GM18502 (cell line): ENCODE measurements around the gene ABCC1.

ENCODE experiments used
- ATAC-seq: cut with Tn5 transposase; IDR thresholded peaks from one replicate; pipeline ENCODE4 v1.9.1; 2021; ENCODE audit warnings: mild to moderate bottlenecking; ENCODE audit not compliant: unreplicated experiment, poor library complexity

ABCC1 gene

DNA sequence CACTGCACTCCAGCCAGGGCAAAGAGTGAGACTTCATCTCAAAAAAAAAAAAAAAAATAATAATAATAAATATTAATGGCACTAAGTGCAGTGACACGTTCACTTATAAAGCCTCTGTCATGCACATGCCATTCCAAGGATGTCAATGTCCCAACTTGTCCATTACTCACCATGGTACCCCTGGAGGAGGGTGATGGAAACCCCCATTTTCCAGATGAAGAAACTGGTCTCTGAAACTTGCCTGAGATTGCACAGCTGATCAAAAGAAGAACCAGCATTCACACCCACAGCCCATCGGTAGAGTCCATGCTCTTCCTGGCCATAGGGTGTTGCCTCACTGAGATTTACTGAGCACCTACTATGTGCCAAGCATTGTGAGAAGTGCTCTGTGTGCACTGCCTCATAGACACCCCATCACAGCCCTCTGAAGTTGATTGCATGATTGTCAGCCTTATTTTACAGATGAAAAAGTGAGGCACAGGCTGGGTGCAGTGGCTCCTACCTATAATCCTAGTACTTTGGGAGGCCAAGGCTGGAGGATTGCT is 123.7 kb downstream of the ABCC1 start:
- no peak for ATAC-seq

DNA sequence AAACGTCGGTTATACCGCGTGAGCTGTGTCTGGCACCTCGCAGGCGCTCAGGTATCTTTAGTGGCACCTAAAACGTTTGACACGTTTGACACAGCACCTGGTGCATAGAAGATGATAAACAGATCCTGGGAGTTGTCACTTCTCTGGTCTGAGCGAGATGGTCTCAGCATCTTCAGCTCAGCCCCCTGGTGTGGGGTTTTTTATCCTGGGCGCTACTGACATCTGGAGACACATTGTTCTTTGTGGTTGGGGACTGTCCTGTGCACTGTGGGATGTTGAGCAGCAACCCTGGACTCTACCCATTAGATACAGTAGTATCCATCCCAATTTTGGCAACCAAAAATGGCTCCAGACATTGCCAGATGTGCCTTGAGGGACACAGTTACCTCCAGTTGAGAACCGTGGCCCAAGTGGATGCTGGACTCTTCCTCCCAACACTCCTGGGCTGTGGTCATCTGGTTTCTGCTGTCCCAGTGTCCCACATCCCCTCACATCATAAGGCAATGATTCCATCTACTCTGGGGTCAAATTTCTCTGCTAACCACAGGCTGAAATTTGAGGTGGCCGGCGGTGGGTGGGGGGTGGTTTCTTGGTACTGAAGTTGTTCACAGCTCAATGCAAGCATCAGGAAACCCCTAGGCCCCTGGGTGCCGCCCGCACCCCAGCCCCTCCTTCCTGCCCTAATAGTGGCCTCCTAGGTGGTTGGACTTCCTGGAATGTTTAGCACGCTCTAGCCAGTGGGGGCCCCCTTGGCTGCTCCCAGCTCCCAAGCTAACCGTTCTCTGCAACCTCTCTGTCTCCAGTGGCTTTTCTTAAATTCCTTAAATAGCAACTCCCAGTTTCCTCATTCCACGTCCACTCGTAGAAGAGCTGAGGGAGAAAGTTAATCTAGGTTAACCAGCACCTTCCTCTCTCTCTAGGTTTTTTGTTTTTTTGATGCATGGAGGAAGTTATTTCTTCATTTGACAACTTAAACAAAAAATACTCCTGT is 124.8 kb downstream of the ABCC1 start:
- no peak for ATAC-seq

DNA sequence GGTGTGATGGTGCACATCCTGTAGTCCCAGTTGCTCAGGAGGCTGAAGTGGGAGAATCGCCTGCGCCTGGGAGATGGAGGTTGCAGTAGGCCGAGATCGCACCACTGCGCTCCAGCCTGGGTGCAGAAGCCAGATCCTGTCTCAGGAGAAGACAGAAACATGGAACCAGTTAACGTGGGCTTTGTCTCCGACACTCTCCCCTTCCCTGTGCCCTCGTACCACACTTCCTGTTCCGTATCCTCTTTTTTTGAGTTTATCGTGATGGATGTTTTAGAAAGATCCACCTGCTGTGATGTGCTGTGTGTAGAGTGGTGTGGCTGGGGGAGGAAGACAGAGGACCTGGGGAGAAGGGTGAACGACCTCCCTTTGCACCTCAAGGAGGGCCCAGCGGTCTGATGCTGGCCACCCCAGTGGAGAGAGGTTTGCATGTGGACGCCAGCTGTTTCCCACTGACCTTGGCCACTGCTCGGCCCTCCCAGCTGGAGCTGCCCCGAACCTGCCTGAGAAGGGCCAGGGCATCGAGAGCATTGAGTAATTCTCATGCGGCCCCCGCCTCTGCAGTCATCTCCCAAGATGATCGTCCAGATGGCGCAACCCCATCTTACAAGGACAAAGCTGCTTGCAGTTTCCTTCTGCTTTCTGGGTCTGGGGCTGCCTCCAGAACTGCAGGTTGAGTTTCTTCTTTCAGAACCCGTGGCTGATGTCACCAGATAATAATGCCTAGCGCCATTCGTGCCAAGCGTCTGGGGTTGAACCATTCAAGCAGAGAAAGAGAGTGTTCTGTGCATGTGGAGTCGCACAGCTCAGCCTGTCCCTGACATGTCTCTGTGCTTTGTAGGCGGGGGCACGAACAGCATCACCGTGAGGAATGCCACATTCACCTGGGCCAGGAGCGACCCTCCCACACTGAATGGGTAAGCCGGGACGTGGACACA is 126.3 kb downstream of the ABCC1 start:
- ATAC-seq: no peak

DNA sequence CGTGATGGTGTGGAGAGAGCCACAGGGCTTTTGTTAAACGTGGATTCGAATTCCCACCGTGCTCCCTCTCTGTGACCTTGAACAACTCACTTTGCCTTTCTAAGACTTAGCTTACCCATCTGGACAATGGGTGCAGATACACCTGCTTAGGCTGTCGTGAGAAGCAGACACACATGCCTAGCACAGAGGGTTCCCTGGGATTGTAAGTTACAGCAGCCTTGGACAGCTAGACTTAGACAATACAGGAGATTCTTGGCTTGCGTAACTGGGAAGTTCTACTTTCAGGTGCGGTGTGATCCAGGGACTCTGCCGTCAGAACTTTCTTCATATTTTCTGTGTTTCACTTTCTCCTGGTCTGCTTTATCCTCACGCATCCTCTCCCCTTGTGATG is 127.0 kb downstream of the ABCC1 start:
- ATAC-seq: no peak

DNA sequence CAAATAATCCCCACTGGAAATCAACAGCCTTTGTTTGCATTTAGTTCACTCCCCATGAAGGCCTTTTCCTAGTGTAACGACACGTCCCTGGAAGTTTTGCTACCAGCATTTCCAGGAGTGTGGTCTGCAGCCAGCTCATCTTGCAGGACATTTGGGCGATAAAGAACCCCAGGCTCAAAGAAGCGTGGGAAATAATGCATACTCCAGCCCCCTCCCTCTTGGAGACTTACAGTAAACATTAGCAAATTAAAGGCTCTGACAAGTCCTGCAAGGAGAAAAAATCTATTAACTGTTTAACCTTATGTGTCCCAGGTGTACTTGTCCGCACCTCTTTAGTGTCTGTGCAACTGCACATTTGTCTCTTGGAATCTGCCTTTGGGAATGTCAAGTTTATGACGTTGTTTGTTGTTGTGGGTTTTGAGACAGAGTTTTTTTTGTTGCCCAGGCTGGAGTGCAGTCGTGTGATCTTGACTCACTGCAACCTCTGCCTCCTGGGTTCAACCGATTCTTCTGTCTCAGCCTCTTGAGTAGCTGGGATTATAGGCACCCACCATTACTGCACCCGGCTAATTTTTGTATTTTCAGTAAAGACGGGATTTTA is 131.1 kb downstream of the ABCC1 start:
- no peak for ATAC-seq

DNA sequence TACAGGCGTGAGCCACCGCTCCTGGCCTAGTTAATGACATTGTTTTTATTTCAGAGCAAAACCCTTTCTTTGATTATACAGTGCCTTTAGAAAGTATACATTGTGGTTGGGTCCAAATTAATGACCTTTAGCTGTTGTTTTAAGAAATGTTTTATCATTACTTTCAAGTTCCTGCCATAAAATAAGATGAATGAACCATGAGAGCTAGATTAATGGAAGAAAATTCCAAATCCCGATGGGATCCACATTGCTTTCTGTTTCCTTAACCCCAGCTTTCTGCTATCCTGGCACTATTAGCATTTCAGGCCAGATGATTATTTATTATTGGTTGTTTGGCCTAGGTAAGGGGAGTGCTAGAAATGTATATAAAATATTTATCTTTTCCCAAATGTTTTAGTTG is 131.7 kb downstream of the ABCC1 start:
- no peak for ATAC-seq

DNA sequence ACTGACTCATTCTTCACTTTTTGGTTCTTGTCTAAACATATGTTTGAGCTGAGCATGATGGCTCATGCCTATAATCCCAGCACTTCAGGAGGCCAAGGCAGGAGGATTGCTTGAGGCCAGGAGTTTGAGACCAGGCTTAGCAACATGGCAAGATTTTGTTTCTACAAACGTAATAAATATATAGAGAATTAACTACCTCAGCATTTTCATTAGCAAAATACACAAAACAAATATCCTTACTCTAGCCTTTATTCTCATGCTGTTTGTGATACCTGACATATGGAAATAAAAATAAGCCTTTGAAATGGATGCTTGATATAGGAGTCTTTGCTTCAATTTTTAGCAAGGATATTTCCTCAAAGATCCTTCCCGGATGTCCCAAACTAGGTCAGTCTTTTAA is 132.8 kb downstream of the ABCC1 start:
- no peak for ATAC-seq

DNA sequence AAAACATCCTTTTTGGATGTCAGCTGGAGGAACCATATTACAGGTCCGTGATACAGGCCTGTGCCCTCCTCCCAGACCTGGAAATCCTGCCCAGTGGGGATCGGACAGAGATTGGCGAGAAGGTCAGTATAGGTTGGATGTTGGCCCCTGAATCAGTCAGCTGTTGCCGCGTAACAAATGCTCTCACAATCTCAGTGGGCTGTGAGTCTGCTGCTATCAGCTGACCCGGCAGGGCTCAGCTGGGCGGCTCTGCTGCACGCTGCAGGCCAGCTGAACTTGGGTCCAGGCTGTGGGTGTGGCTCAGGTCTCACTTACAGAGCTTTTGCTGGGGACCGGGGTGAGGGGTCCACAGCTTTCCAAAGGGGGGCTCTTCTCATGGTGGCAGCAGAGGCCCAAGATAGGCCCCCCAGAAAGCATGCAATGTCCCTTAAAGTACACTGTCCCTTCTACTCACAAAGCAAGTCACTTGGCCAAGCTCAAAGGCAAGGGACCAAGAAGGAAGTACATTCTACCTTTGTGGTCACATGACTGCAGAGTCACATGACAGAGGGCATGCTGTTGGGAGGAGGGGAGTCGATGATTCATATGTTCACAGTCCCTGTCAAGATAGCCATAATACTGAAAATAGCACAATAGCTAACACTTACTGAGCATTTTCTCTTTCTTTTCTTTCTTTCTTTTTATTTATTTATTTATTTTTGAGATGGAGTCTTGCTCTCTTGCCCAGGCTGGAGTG is 134.2 kb downstream of the ABCC1 start:
- no peak for ATAC-seq

DNA sequence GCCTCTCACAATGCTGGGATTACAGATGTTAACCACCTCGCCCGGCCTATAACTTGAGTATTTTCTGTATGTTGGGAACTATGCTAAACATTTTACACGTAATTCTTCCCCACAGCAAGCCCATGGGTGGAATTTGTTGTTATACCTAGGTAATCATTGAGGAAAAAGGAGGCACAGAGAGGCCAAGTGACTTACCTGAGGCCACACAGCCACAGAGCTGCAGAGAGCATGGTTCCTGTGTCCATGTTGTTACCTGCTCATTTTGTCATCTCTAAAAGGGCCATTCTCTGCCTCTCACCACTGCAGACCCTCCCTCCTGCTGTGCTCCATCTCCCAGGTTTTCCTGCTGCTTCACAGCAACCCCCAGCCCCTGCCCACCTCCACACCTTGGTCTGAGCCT is 135.5 kb downstream of the ABCC1 start:
- ATAC-seq: no peak

DNA sequence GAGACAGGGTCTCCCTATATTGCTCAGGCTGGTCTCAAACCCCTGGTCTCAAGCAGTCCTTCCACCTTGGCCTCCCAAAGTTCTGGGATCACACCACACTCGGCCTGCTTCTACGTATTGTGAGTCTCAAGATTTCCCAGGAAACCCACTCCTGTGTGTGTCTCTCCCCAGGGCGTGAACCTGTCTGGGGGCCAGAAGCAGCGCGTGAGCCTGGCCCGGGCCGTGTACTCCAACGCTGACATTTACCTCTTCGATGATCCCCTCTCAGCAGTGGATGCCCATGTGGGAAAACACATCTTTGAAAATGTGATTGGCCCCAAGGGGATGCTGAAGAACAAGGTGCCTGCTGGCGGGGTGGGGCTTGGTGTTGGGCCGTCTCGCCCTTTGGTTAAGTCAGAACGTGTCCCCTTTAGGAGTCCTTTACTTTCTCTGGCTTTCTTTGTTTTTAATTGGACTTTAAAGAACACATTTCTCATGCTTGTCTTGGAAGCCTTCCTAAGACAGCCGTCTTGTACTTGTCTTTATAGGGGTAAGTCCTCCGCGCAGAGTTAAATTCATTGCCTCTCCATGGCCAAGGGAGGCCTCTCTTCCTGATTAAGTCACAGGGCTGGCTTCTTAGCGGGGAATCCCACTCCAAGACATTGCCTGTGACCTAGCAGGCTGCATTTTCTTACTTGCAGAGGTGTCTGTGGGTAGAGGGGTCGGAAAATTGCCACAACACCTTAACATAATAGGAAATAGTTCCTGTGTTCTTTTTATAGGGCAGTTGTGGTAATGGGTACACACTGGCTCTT is 137.4 kb downstream of the ABCC1 start:
- ATAC-seq: no peak

DNA sequence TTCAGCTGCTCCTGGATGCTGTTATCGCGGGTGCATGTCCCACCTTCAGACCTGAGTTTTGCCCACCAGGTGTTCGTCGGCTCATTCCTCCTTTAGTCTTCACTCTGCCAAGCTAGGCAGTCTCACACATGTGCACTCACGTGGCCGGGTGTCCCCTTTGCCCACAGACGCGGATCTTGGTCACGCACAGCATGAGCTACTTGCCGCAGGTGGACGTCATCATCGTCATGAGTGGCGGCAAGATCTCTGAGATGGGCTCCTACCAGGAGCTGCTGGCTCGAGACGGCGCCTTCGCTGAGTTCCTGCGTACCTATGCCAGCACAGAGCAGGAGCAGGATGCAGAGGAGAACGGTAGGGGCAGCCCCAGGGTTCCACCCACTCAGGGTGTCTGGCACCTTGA is 140.8 kb downstream of the ABCC1 start:
- no peak for ATAC-seq

DNA sequence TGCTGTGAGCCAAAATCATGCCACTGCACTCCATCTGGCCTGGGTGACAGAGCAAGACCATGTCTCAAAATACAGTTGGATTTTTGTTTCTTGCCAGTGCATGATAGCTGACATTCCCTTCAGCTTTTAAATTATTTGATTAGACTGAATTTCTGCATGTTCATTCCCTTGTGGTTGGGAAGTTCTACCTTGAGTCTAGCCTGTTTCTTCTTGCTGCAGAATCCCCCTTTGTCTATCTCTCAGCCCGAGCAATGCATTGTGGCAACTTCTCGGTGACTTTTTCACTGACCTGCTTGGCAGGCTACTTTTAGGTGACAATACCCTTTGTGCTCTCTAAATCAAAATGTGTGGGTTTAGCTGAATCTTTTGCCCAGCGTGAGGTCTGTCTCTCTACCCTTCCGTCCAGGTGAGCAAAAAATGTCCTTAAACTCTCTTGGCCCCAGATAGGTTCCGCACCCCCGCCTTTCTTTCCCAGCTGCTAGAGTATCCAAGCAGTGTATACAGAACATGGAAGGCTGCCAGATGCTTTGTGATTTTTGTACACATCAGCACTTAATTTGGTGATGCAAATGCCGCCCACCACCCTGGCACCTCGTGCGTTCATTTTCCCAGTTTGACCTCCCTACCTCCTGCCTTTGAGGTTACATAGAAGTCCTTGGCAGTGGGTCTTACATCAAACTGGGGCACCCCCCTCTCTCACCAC is 143.7 kb downstream of the ABCC1 start:
- ATAC-seq: no peak

DNA sequence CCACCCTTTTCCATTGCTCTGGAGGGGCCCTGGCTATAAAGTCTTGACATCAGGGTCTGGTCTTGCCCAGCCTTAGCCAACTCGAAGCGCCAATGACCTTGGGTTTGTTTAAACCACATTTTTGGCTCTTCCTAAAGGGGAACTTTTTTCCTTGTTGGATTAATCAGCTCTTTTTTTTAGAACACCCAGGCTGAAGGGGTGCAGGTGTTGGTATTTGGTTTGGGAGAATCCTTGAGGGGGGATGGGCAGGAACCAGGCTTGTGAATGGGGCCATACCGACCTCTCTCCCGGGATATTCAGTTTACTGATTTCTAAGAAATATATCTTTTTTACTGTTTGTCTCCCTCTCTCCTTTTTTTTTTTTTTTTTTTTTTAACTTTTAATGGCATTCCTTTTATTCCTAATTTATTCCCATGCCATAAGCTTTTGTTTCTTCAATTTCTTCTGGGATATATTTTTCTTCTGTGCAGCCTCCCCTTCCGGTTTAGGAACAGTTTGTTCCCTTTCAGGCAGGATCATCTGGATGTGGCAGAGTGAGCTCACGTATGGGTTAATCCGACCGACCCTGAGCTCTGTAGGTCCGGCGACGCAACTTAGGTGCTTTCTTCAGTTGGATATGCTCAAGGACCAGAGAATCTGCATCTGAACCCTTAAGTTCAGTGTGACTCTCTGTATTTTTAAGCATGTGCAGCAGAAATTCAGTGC is 144.4 kb downstream of the ABCC1 start:
- no peak for ATAC-seq

DNA sequence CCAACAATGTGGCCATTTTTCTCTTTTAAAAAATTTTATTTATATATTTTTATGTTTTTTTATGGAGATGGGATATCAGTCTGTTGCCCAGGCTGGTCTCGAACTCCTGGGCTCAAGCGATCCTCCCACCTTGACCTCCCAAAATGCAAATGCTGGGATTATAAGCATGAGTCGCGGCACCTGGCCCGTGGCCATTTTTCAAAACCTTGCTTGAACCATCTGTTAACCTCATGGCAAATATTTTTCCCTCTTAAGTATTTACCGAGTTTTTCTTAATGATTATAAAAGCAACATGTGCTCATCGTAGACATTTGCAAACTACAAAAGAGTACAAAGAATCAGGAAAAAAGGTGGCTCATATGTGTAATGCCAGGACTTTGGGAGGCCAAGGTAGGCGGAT is 146.2 kb downstream of the ABCC1 start:
- no peak for ATAC-seq

DNA sequence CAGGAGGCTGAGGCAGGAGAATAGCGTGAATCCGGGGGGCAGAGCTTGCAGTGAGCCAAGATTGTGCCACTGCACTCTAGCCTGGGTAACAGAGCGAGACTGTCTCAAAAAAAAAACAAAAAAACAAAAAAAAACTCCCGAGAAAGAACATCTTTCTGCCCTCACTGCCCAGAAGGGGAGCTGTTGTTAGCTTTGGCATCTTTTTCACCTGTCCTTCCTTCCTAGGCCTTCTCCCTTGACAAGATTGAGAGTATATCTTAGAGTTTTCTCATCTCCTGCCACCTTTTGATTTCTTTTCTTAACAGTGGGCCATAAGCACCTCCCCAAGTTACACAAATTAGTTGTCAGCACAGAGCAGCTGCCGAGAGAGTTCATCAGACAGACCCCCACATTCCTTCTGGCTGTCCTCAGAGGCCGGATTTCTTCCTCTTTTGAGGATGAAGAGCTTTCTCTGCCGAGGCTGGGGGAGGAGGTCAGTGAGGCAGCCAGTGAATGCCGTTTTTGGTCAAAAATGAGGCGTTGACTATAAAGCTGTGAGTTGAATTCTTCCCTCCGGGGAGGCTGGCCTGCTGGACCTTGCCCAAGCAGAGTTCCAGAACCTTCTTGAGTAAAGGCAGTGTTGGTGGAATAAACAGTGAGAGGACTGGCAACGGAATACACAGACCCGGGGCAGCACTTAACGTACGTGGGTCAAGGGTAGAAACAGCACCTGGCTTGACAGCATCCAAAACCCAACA is 146.9 kb downstream of the ABCC1 start:
- no peak for ATAC-seq

DNA sequence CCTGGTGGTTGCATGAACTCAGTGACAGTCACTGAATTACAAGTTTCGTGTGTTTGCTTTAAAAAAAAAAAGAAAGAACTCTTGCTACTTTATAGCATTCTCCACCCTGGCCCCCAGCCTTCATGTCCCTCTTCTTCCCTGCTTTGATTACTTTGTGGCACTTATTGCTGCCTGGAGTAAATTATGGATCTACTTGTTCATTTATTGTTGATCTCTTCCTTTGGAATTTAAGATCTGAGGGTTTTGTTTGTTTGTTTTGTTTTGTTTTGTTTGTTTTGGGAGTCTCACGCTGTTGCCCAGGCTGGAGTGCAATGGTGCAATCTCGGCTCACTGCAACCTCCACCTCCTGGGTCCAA is 147.4 kb downstream of the ABCC1 start:
- no peak for ATAC-seq

DNA sequence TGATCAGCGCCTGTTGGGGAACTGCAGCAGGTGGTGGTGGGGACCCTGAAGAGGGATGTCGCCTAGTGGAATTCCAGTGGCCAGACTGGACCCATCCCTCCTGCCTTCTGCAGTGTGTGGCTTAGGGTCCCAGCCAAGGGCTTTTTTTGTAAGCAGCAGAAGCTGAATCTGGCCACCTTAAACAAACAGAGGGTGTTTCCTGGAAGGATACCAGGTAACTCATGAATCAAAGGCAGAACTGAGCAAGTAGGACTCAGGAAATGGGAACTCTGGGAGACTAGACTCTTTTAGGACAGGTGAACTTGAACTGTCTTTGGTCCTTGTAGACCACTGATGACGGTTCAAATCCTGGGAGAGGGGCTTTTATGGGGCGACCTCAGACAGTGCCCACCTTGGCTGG is 149.9 kb downstream of the ABCC1 start:
- ATAC-seq: no peak
